HG02973 (cell line): ENCODE measurements around the gene PRXL2B.

Source experiments
- ATAC-seq: cut with Tn5 transposase; IDR thresholded peaks from one replicate; pipeline ENCODE4 v1.9.1; 2021; ENCODE audit warnings: moderate library complexity; ENCODE audit not compliant: unreplicated experiment

The PRXL2B gene

GRCh38 chr1:2632051-2632430 is 45.5 kb downstream of the PRXL2B start:
- no peak for ATAC-seq

DNA sequence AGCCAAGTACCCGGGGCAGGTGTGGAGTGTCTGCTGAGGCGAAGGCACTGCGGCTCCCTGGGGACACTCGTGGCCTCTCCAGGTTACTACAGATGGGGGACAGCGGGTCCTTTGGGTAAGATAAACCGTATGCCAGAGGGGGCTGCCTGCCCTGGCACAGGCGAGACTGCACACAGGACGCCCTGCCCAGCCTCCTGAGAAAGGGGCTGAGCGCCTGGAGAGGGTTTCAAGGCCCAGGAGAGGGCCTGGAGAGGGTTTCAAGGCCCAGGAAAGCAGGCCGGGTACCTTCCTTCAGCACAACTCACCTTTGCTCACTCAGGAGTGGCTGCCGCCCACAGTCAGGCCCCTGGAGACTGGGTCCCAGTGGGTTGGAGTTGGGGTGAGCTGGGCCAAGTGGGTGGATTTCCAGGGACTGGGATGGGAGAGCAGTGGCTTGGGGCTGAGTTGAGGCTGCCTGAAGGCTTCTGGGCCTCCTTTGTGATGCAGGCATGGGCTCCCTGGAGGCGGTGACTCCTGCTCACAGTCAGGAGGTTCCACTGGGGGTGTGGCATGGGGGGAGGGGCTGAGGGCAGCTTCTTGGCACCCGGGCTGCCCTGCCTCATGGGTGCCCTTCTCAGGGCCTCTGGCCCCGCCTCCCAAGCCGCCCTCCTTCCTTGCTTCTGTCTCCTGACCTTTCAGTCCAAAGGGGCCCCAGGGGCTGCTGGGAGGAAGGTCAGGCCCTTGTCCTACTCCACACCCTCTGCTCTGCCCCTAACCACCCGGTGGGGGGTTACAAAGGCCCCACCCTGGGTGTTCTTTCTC is 46.2 kb downstream of the PRXL2B start, which contains the start of gene MMEL1:
MMEL1 (minus strand) TSS at position 456 of the 801 bp plus-strand sequence. CDS start 3,532 bp downstream, outside the sequence.
- ATAC-seq = no peak

DNA sequence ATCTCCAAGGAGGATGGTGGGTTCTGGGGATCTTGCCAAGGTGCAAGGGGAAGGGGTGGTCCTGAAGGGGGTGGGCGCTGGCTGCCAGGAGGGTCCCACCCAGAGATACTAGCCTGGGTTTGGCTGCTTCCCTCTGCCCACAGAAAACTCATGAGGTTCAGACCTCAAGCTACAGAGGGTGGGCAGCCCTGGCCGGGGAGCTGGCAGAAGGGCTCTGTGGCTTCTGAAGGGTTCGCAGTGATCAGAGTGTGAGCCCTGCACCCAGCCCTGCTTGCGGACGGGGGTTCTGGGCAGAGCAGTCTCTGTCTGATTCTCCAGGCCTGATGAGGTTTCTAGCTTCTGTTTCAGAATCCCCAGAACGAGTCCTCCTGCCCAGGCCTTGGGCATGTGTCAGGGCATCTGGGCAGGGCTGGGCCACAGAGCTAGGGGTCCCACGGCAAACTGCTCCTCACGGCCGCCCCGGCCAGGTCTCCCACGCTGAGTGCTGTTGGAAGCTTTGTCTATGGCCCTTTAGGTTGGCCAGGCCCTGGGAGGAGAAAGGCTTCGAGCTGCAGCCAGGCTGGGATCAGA is 46.9 kb downstream of the PRXL2B start:
- ATAC-seq = no peak

- ATAC-seq = no peak
These were observed 47.4 kb downstream of the PRXL2B start for GRCh38 chr1:2633936-2634491.

GRCh38 chr1:2635361-2636010 is 48.9 kb downstream of the PRXL2B start:
- ATAC-seq = no peak

DNA sequence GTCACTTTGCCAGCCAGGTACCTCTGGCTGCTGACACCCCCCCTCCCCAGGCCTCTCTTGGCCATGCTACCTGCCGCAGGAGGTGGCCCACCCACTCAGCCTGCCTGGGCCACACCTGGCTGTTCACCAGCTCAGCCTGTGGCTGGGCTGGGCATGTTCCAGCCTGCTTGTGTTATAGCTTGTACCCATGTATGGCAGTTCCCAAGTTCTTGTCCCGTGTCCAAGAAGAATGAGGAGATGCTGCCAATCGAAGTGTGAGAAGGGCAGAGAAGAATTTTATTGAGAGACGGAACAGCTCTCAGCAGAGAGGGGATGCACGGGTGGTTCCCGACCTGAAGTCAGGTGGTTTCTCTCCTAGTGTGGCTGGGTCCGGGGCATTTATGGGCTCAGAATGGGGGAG is 50.2 kb downstream of the PRXL2B start:
- no peak for ATAC-seq

DNA sequence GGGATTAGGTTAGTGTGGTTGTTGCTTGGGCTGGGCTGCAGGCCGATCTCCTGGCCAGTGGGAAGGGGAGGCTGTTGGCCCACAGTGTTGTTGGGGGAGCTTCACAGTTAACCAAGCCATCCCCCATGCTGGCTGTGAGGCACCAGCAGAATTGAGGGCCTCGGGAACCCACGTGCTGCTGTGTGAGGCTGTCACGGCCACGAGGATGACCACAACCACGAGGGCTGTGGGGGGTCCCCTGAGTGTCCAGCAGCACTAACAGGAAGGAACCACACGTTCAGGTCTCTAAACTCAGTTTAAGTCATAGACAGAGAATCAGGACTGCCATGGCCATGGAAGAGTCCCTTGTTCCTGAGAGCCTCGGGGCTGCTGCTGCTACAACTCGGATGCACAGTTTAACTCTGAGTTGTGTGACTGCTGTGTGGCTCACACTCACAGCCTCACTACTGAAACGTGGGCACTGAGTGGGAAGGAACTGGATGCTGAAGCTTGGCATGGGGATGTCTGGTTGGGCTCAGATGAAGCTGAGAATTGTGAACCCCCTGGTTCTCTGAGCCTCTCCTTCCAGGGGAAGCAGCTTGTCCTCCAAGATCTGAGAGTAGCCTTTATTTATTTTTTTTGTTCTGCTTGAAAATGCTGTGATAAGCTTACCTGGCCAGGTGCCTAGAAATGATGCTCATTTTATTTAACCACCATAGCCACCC is 51.0 kb downstream of the PRXL2B start:
- ATAC-seq = no peak

- ATAC-seq = no peak
These were observed 52.0 kb downstream of the PRXL2B start for GRCh38 chr1:2638466-2639115.

- no peak for ATAC-seq
These were observed 52.6 kb downstream of the PRXL2B start for GRCh38 chr1:2639203-2639602.

- no peak for ATAC-seq
These were observed 53.3 kb downstream of the PRXL2B start for GRCh38 chr1:2639607-2640521.

DNA sequence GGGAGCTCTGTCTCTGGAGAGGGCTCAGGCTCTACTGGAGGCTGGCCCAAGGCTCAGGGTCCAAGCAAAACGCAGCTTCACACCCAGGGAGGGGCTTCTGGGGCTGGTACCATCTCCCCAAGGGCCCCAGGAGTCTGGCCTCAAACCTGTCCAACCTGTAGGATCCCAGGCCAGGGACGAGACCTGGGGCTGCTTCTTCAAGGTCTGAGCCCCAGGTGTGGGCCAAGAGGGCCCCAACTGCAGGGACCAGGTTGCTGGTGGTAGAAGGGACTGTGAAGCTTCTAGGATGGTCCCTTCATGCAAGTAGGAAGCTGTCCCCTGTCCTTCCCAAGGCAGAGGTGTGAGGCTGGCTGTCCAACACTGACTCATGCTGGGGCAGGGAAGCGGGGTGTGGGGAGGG is 54.0 kb downstream of the PRXL2B start:
- ATAC-seq = no peak
